ENCODE results near the gene RGS7.
"Not testable (repeated sequence)": the region's sequence is repeated elsewhere in the genome, so short reads cannot be mapped to it uniquely, and the experiment has no call there.

The RGS7 gene

DNA sequence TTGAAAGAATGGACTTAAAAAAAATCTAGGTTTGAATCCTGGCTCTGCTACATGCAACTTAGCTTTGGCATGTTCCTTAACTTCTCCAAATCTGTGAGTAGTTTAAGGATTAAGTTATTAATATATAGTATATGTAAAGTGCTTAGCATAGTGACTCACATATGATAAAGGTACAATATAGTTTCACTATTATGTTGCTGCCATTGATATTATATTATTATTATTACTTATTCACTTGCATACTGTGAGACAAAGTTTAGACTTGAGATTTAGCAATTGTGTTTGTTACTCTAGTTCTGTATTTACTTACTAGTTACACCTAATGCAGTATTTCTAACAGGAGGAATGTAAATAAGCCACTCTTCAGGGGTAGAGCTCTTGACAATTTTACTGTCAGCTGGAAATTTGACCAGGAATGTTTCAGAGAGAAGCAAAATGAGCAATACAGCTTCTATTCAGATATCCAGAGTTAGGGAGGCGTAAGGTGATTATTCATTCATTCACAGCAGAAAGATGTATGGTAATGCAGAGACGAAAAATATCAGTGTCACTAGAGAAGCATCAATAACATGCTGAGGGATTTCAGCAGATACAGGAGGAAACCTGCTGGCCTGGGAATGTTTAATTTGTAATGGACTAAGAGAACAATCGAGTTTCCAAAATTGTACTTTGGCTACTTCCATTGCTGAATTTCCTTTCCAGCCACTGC, 25.5 kb downstream of the RGS7 start:
- no peak for DNase-seq

DNA sequence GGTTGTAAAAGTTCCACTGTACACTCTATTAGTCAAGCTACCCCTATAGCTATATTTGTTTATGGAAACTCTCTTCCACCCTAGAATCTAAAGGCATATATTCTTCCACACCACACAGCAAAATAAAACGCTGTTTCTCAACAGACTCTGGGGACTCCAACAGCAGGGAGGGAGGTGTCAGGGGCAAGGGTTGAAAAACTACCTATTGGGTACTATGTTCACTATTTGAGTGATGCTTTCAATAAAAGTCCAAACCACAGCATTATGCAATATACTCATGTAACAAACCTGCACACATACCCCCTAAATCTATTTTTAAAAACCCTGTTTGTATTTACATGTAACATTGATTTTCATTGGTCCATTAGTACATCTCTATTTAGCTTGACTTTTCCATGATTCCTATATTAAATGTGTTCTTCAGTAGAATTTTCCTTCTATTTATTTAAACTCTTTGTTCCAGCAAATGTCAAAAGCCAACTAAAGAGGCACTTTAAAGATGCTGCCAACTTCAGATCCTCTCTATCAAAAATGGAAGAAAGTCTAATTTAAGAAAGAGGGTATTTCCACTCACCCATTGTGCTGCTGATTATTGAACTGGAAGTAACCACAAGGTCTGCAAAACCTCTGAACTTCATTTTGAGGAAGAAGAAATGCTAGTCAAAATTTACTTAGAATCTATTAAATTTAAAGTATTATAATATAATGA, 26.2 kb downstream of the RGS7 start:
- no peak for DNase-seq

DNA sequence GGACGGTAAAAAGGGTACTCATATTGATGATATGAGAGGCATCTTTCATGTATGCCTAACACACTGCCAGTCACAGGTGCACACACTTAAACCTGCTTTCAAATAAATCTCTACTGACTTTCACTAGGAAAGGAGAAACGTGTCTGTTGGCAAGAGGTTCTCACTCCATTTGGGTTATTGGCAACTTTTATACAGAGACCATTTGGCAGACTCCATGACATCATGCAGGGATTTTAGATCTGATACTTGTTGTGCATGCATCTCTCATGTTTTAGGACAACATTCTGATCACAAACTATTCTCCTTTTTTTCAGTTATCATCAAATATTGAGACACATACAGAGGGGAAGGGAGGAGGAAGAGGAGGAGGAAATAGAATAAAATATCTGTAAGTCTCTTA, 31.5 kb downstream of the RGS7 start:
- no peak for DNase-seq

DNA sequence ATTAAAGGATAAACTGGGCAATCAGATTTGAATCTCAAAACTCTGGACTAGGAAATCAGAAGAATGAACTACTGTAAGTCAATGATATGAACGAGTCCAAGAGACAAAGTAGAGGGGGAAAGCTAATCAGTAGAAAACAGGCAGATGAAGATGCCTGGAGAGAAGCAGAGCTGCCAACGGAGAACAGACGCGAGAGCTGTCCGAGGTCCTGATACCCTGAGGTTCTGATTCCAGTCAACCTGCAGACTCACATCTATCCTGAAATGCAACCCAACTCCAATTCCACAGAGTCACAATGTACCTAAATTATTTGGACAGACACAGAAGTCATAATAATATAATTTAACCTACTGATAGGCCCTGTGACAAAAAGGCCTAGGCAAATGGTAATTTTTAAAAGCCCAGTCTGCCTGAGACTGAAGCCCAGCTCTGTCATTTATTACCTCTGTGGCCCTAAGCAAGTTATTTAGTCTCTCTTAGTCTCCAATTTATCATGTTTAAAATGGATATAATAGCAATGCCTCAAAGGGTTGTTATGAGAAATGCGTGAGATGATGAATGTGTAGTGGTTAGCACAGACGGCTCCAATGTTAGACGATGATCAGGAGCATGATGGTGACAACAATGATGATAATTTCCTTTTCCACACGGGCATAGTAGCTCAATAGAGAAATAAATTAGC, 33.4 kb downstream of the RGS7 start:
- DNase-seq = no peak

DNA sequence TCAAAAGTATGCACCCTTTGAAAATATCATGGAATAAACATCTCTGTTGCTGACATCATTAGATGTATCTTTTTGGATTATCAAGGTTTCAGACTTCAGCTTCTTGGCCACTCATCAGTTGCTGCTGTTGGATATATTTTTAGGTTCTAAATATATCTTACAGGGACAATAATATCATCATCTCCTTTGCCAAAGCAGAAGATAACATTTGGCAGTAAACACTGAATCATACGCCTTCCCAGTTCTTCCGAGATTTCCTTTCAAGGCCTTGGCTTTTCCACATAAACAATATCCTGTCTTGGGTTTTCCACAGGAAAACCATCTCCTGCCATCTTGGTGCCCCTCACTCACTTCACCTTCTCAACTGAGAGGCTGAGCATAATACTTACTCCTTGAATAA, 39.3 kb downstream of the RGS7 start:
- DNase-seq = no peak

DNA sequence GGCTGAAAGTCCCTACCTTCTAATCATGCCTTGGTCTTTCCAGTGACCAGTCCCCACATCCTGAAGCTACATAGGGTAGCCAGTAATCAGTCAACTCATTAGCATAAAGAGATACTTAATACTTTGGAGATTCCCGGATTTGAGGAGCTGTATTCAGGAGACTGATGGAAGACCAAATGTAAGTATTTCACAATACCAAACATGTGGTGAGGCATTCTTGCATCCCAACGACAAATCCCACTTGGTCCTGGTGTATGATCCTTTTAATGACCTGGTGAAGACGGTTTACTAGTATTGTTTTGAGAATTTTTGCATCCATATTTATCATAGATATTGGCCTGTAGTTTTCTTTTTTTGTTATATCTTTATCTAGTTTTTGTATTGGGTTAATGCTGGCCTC, 40.6 kb downstream of the RGS7 start:
- no peak for DNase-seq

DNA sequence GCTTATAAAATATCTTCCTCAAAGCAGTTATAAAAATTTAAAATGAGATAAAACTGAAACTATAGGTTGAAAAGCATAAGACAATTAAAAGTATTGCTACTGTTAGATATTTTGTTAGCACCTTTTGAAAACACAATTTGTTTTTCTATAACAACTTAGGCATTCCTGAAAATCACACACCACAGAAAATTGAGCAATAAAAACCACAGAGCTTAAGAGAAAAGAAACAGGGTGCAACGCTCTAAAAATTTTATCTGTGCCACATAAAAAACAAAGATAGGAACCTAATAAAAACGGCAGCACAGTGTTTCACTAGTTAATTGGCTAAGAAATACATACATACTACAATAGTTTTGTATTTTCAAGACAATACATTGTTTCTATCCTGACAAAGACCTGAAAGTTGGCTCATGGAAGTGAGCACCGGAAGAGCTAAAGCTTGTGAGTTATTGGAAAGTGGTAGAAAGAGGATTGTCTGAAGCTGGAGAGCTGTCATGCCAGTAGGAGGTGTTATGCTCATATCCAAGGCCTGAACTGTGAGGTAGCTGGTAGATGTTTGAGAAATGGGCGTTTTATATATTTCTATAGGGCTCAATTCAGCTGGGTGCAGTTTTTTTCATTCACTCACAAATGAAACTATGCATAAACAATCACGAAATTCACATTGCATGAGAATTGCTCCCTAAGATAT, 45.8 kb downstream of the RGS7 start:
- no peak for DNase-seq

DNA sequence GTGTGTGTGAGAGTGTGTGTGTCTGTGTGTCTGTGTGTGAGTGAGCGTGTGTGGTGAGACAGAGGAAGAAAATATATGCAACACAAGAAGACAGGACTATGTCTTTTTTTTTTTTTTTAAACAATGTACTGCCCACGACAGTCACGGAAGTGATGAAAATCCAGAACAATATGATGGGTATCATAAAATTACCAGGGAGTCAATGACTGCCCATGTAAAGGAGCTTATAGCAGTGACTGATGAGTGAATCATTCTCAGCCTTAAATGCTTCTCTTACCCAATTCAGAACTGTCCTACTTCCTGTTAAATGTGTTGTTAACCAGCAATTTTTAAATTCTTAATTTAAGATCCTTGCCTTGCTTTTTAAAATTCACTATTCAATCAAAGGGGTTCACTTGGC, 46.6 kb downstream of the RGS7 start:
- DNase-seq = no peak

DNA sequence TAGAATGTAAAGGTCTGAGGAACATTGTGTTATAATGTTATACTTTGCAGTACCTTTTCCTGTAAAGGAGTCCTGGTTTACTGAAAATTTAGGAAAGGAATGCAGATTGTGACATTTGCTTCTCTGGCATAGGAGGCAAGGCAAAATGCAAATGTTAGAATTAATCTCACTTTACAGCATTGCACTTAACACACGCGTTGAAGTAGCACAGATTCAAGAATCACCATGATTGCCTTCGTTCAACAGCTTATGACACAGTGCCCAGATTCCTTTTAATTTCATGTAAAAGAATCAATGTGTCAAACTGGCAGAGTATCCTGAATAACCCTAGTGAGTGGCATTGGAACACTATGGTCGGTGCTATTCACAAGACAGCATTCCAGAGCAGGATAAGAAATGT, 47.4 kb downstream of the RGS7 start:
- DNase-seq = no peak

DNA sequence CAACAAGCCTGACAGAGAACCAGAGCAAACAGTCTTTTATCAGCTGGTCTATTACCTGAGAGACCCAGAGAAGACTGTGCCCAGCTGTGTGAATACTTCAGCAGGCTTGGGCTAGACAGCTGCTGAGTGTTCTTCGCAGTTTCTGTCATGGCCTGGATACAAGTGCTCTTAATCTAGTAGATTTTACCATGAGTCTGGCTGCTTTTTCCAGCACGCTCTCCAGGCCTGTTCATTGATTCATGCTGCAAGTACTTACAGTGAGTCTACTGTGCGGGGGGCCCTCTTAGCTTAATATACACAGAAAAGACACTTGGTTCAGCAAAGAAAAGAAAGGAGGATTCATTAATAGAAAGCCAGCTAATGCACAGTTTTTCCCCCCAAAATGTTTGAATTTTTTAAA, 48.5 kb downstream of the RGS7 start:
- no peak for DNase-seq

DNA sequence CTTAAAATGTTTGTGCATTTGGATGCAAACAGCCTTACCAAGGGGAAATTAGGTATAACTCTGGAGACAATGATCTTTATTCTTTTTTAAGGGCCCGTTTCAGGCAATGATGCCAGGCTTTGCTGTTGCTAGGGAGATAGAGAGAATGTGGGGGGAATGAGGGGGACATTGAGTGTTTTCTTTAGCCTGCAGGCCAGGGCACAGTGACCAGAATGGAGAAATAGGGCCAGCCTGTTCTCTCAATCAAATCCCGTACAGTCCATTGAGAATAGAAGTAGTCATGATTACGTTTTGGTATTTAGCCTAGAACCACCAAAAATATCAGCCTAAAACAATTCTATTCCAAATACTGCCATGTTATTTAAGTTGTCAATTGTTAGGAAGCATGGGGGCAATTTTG, 49.0 kb downstream of the RGS7 start:
- DNase-seq = no peak

DNA sequence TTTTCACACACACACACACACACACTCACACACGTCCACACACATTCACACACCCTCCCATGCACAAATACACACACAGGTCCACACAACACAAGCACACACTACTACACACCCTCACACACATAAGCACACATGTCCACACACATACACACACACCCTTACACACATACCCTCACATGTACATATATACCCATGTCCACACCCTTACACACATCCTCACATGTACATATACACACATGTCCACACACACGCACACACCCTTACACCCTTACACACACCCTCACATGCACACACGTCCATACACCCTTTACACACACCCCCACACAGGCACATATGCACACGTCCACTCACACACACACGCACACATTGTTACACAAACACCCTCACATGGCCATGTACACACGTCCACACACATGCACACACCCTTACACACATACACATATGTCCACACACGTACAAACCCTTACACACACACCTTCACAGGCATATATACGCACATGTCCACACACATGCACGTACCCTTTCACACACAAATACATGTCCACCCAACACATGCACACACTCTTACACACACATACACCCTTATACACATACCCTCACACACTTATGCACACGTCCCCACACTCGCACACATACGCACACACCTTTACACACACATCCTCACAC, 50.7 kb downstream of the RGS7 start:
- DNase-seq = no peak

DNA sequence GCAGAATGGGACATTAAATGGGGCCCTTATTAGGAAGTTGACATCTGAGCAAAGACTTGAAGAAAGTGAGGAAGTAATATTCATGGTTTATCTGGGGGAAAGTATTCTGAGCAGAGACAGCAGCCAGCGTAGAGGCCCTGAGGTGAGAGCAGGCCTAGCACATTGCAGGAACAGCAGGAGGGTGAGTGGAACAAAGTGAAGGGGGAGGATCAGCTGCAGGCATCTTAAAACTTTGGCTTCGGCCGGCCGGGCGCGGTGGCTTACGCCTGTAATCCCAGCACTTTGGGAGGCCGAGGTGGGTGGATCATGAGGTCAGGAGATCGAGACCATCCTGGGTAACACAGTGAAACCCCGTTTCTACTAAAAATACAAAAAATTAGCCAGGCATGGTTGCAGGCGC, 55.0 kb downstream of the RGS7 start:
- not testable (repeated sequence) for DNase-seq

DNA sequence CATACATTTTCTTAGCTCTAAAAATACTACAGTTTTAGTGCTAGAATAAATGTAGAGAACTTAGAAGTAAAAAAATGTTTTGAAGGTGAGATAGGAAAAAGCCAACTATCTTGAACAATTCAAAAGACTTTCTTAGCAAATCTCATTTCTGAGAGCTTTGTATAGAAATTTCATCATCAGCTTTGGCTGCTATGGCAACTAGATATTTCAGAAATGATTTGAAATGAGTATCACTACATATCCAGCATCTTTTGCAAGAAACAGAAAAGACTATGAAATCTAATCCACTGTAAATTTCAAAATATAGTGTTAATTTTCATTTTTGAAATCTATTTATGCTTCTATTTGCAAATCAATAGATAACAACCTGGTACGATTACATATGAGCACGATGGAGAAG, 57.7 kb downstream of the RGS7 start:
- no peak for DNase-seq

DNA sequence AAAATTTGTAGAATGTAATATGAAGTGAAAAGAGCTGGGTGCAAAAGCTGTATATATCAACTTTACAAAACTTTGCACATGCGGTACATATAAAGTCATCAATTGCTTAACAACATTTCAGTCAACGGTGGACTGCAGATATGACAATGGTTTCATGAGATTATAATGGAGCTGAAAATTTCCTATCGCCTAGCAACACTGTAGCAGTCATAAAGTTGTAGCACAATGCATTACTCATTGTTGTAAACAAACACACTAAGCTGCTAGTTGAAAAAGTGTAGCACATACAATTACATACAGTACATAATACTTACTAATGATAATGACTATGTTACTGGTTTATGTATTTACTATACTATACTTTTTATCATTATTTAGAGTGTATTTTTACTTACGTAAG, 64.0 kb downstream of the RGS7 start:
- DNase-seq = no peak

DNA sequence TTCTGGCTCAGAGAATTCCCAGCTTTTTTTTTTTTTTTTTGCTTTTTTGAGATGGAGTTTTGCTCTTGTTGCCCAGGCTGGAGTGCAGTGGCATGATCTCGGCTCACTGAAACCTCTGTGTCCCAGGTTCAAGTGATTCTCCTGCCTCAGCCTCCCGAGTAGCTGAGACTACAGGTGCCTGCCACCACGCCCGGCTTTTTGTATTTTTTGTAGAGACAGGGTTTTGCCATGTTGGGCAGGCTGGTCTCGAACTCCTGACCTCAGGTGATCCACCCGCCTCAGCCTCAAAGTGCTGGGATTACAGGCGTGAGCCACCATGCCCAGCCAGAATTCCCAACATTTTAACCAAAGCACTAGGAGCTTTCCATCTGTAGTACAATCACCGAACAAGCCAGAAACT, 65.5 kb downstream of the RGS7 start:
- DNase-seq = not testable (repeated sequence)

DNA sequence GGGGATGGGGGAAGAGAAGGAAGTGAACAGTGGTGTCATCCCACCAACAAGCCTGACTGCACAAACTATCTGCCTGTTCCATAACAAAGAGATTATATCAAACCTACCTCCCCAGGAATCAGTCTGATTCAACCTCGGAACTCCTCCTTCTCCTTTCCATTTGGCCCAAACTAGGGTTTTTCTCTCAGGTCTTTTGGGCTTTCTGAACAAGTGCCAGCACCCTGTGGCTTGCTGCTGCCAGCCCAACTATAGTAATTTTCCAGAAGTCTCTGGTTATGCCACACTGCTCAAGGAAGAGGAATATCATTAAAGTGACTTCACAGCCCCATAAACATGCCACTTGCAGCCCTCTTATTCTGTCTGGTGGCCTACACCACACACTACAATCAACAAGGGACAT, 70.5 kb downstream of the RGS7 start:
- no peak for DNase-seq

DNA sequence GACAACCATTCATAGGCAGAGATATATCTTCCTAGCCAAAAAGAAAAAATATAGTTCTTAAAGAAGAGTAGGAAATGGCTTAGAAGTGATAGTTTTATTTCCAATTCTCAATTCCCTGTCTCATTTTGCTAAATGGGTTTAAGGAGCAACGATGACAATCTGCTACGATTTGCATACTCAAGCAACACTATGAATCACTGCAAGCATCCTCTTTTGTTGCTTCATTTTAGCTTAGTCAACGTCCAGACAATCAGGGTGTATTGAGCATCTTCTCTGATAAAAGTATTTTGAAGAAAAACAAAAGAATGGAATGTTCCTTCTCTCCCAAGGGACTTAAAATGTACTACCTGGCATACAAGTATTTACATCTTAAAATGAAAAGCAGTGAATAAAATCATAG, 80.6 kb downstream of the RGS7 start:
- no peak for DNase-seq

DNA sequence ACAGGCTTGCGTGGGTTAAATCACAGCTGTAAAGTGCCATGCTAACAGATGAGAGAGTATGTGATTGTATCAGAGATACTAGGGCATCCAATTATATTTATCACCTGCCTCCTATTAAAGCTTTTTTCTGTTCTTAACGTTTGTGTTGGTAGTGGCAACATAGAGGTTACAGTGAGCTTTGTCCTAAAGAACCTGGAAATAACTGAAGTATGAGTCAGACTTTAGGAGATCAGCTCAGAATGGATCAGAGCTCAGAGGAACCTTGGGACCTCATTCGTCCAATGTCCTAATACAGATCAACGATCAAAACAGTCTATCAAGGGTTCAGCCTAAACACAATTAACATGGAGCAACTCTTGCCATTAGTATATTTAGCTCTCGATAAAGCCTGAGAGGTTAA, 81.0 kb downstream of the RGS7 start:
- no peak for DNase-seq

DNA sequence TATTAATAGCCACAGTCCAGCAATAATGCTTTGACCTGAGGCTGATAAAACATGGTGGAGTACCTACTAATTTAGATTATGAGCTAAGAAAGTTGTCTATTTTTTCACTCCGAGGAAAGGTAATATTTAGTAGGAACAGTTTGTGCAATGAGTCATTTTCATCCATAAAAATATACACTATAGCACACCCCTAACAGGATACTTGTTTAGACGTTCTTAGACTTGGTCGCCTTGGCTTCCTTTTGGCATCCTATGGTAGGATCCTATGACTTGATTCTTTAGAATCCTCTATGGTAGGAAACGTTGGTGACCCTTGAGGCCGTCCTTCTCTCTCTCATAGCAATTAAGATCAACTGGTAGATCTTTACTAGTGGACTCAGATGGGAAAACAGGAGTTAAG, 81.8 kb downstream of the RGS7 start:
- no peak for DNase-seq

DNA sequence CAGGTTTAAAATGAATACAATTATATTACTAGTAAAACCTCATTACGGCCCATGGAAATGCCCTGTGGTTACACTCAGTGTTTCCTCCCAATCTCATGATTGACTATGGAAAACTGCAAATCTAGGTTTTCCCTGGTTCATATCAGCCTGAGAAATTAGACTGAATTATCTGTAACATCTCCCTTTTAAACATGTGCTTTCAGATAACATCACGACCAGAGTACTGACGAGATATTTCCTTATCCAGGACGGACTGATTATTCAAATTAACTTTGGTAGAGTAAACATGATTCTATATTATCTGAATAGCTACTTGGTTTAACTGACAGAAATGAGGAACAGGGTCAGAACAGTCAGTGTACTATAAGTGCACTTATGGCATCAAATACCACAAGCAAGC, 82.3 kb downstream of the RGS7 start:
- no peak for DNase-seq

DNA sequence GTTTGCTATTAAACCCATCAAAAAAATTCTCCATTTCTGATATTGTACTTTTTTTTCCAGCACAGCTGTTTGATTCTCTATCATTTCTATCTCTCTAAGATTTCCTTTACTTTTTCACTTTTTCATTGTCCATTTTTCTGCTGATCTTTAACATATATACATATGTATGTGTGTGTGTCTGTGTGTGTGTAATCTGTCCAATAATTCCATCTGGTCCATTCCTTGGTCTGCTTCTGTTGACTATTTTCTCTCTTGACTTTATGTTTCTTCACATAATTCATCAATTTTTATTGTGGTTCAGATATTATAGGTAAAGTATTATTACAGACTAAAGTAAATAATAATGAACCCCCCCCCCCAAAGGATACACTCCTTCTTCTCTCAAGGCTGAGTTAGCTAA, 84.2 kb downstream of the RGS7 start:
- no peak for DNase-seq

DNA sequence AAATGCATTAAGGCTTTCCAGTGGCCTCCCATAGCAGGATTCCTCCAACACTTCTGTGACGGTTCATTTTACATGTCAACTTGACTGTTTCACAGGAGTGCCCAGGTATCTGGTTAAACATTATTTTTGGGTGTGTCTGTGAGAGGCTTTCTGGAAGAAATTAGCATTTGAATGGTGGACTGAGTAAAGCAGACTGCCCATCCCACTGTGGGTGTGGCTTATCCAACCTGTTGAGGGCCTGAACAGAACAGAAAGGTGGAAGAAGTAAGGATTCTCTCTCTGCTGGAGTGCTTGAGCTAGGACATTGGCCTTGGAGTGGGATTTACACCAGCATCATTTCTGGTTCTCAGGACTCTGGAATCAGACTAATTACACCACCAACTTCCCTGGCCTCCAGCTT, 85.6 kb downstream of the RGS7 start:
- no peak for DNase-seq

All from activated naive CD4-positive, alpha-beta T cell treated with anti-CD3 and anti-CD28 coated beads, Interleukin-2, amount 50 U/mL, for 16 hours (primary cell).